Spinal cord (tissue), 10 donors: ENCODE results near the gene ASB18. TPM values are rescaled to one million over a fixed set of nuclear protein-coding genes. Genes with fewer than 3 reads are reported as not detected.
A peak's percentile ranks its signal among the peaks of the same experiment; 100 is the strongest.

Source experiments
- DNase-seq, 6 donors: peaks; one replicate each; pipeline versions ENCODE4 v3.0.0 to v3.0.0-alpha.2; 2013 to 2015; ENCODE audit warnings: low spot score in 6 of 6, low read depth in 4 of 6
- H3K27ac ChIP-seq: one replicate; pipeline ENCODE4 v1.5.1; 2013; ENCODE audit warnings: low read depth, low read length, control low read depth
- H3K27me3 ChIP-seq: one replicate; pipeline ENCODE4 v1.6.1; 2013; ENCODE audit warnings: low read length; ENCODE audit not compliant: control insufficient read depth, insufficient read depth
- H3K36me3 ChIP-seq: one replicate; pipeline ENCODE4 v1.6.1; 2013; ENCODE audit warnings: low read length; ENCODE audit not compliant: control insufficient read depth, insufficient read depth
- H3K4me1 ChIP-seq: one replicate; pipeline ENCODE4 v1.6.1; 2013; ENCODE audit warnings: low read length; ENCODE audit not compliant: control insufficient read depth, insufficient read depth
- H3K4me3 ChIP-seq: one replicate; pipeline ENCODE4 v1.5.1; 2013; ENCODE audit warnings: low read depth, low read length, control low read depth
- H3K9me3 ChIP-seq: one replicate; pipeline ENCODE4 v1.6.1; 2013; ENCODE audit warnings: low read length; ENCODE audit not compliant: control insufficient read depth, insufficient read depth
- WGBS: methylation state at CpG from one replicate; pipeline ENCODE4 v1.1.5; 2013; ENCODE audit warnings: missing lambda C conversion rate; ENCODE audit not compliant: insufficient coverage; 5-methylcytosine and 5-hydroxymethylcytosine counted together
- polyA plus RNA-seq, 2 donors: library from polyadenylated mRNA; unstranded; fragments of 120-200 nt; gene quantifications; one replicate each; pipeline ENCODE4 v1.2.1, GENCODE V29; 2013; ENCODE audit not compliant: insufficient read length in 2 of 2
- total RNA-seq, 2 donors: library from RNA; depleted of rRNA in 1 of 2; stranded (reverse); fragments of 120-200 nt in 1 of 2; fragments of >200 nt in 1 of 2; gene quantifications; one replicate each; pipeline versions ENCODE4 v1.2.3 to v1.2.4, GENCODE V29; 2013 to 2014
- donor health status: healthy.

ASB18 gene
- total and polyA plus RNA-seq, 4 donors: 0.06 to 0.84 (median 0.44) TPM

- Histone ChIP-seq H3K36me3 (no peaks in the 10 kb centered on the region), H3K4me1 (no peaks in the 10 kb centered on the region), H3K9me3 (no peaks in the 10 kb centered on the region), H3K27ac (no peak overlapping the region), H3K4me3 (no peak overlapping the region), H3K27me3 (no peaks in the 10 kb centered on the region)
- 94% methylated on average over 4 of the region's 7 CpGs for WGBS
- DNase-seq: no peak
These were observed 2.0 kb downstream of the ASB18 start for GRCh38 chr2:236262238-236262637.

GRCh38 chr2:236261452-236261851 lies 2.8 kb downstream of the ASB18 start:
- no peaks in the 10 kb centered on the region for H3K27me3 ChIP-seq
- no peak overlapping the region for H3K27ac ChIP-seq
- no peak for DNase-seq
- 73% methylated on average over 3 of the region's 7 CpGs for WGBS
- no peak overlapping the region for H3K4me3 ChIP-seq
- H3K9me3 ChIP-seq: no peaks in the 10 kb centered on the region
- H3K36me3 ChIP-seq: no peaks in the 10 kb centered on the region
- H3K4me1 ChIP-seq: no peaks in the 10 kb centered on the region

- 89% methylated on average over 6 of the region's 6 CpGs for WGBS
- no peaks in the 10 kb centered on the region for H3K27me3 ChIP-seq
These were observed 4.8 kb downstream of the ASB18 start for GRCh38 chr2:236259371-236259770.

GRCh38 chr2:236257575-236257974 lies 6.6 kb downstream of the ASB18 start:
- no peak for DNase-seq
- H3K4me1 ChIP-seq: no peaks in the 10 kb centered on the region
- H3K27me3 ChIP-seq: no peaks in the 10 kb centered on the region
- no peaks in the 10 kb centered on the region for H3K36me3 ChIP-seq
- H3K9me3 ChIP-seq: no peaks in the 10 kb centered on the region
- no peak overlapping the region for H3K4me3 ChIP-seq
- WGBS: 86% methylated on average over 6 of the region's 6 CpGs
- H3K27ac ChIP-seq: no peak overlapping the region

More at GRCh38 chr2:236259371-236259770, 4.8 kb downstream of the ASB18 start:
- H3K36me3 ChIP-seq: no peaks in the 10 kb centered on the region
- no peaks in the 10 kb centered on the region for H3K9me3 ChIP-seq
- H3K4me3 ChIP-seq: no peak overlapping the region
- DNase-seq: no peak
- H3K4me1 ChIP-seq: no peaks in the 10 kb centered on the region
- no peak overlapping the region for H3K27ac ChIP-seq

GRCh38 chr2:236257136-236257535 lies 7.1 kb downstream of the ASB18 start:
- Histone ChIP-seq H3K27ac (no peak overlapping the region), H3K36me3 (no peaks in the 10 kb centered on the region), H3K4me3 (no peak overlapping the region), H3K4me1 (no peaks in the 10 kb centered on the region), H3K27me3 (no peaks in the 10 kb centered on the region), H3K9me3 (no peaks in the 10 kb centered on the region)
- DNase-seq: peak in 1 of 6 donors; percentile 63
- WGBS: 62% methylated on average over 7 of the region's 8 CpGs

GRCh38 chr2:236256366-236256985 lies 7.7 kb downstream of the ASB18 start:
- peak in 1 of 6 donors; percentile 48 for DNase-seq
- Histone ChIP-seq H3K4me1 (no peaks in the 10 kb centered on the region), H3K9me3 (no peaks in the 10 kb centered on the region), H3K27ac (no peak overlapping the region), H3K4me3 (no peak overlapping the region), H3K36me3 (no peaks in the 10 kb centered on the region), H3K27me3 (no peaks in the 10 kb centered on the region)
- no CpG with 5 or more reads among the region's 8 CpGs for WGBS

GRCh38 chr2:236254674-236255073 lies 9.5 kb downstream of the ASB18 start:
- H3K4me1 ChIP-seq: no peaks in the 10 kb centered on the region
- H3K36me3 ChIP-seq: no peaks in the 10 kb centered on the region
- 78% methylated on average over 10 of the region's 13 CpGs for WGBS
- no peaks in the 10 kb centered on the region for H3K9me3 ChIP-seq
- no peaks in the 10 kb centered on the region for H3K27me3 ChIP-seq
- H3K27ac ChIP-seq: no peak overlapping the region
- no peak overlapping the region for H3K4me3 ChIP-seq
- DNase-seq: no peak

- H3K27me3 ChIP-seq: no peaks in the 10 kb centered on the region
- H3K9me3 ChIP-seq: no peaks in the 10 kb centered on the region
- H3K27ac ChIP-seq: no peak overlapping the region
- no peaks in the 10 kb centered on the region for H3K36me3 ChIP-seq
- 88% methylated on average over 1 of the region's 3 CpGs for WGBS
- no peak overlapping the region for H3K4me3 ChIP-seq
- no peaks in the 10 kb centered on the region for H3K4me1 ChIP-seq
- peak in 1 of 6 donors; percentile 60 for DNase-seq
These were observed 10.2 kb downstream of the ASB18 start for GRCh38 chr2:236254001-236254400.

- H3K4me3 ChIP-seq: no peak overlapping the region
- no peaks in the 10 kb centered on the region for H3K27me3 ChIP-seq
- DNase-seq: no peak
- no peaks in the 10 kb centered on the region for H3K9me3 ChIP-seq
- H3K4me1 ChIP-seq: no peaks in the 10 kb centered on the region
- H3K36me3 ChIP-seq: no peaks in the 10 kb centered on the region
- WGBS: 93% methylated on average over 3 of the region's 3 CpGs
- H3K27ac ChIP-seq: no peak overlapping the region
These were observed 11.6 kb downstream of the ASB18 start for GRCh38 chr2:236252602-236253001.

- H3K9me3 ChIP-seq: no peaks in the 10 kb centered on the region
- DNase-seq: peak in 1 of 6 donors; percentile 69
- no peak overlapping the region for H3K27ac ChIP-seq
- no peaks in the 10 kb centered on the region for H3K36me3 ChIP-seq
- no peak overlapping the region for H3K4me3 ChIP-seq
- 36% methylated on average over 7 of the region's 13 CpGs for WGBS
- no peaks in the 10 kb centered on the region for H3K4me1 ChIP-seq
- no peaks in the 10 kb centered on the region for H3K27me3 ChIP-seq
These were observed 13.2 kb downstream of the ASB18 start for GRCh38 chr2:236250909-236251579.
